Ascending aorta (tissue), 2 donors: ENCODE data around the gene CNTNAP5. TPM values are rescaled to one million over a fixed set of nuclear protein-coding genes. Genes with fewer than 3 reads are reported as not detected.

Source experiments
- DNase-seq, 2 donors: peaks; one replicate each; pipeline ENCODE4 v3.0.0-alpha.2; 2019; ENCODE audit warnings: low spot score in 2 of 2
- H3K27ac ChIP-seq, 2 donors: fragments of 200-600 bp; sonication (generic); one replicate each; pipeline ENCODE4 v1.5.1; 2016 to 2017; ENCODE audit warnings: mild to moderate bottlenecking in 1 of 2
- H3K27me3 ChIP-seq: fragments of 200-600 bp; sonication (generic); one replicate; pipeline ENCODE4 v1.5.1; 2017
- H3K36me3 ChIP-seq, 2 donors: fragments of 200-600 bp; sonication (generic); one replicate each; pipeline ENCODE4 v1.5.1; 2016
- H3K4me1 ChIP-seq, 2 donors: fragments of 200-600 bp; sonication (generic); one replicate each; pipeline ENCODE4 v1.5.1; 2016 to 2017; ENCODE audit warnings: mild to moderate bottlenecking in 1 of 2
- H3K4me3 ChIP-seq, 2 donors: fragments of 200-600 bp; sonication (generic); one replicate each; pipeline ENCODE4 v1.5.1; 2016 to 2017; ENCODE audit warnings: mild to moderate bottlenecking in 1 of 2
- H3K9me3 ChIP-seq, 2 donors: fragments of 200-600 bp; sonication (generic); one replicate each; pipeline ENCODE4 v1.5.1; 2016
- CTCF ChIP-seq, 3 experiments: fragments of 200-600 bp in 2 of 3; fragments of 450-650 bp in 1 of 3; sonication (generic) in 2 of 3; IDR thresholded peaks; one replicate each; pipeline ENCODE4 v1.5.1; 2016 to 2019; ENCODE audit warnings: antibody characterized with exemption in 3 of 3, mild to moderate bottlenecking in 1 of 3, moderate library complexity in 1 of 3
- intact Hi-C: fragments of 100-400 bp; cut with DNase I; formaldehyde crosslinking; loops from one replicate; pipeline ENCODE4 v1.15.1; 2023
- total RNA-seq: library from RNA; depleted of rRNA; stranded (reverse); fragments of >200 nt; gene quantifications from one replicate; pipeline ENCODE4 v1.1.0, GENCODE V29; 2016

The CNTNAP5 gene
- total RNA-seq, 1 donor from 2014 or later: not detected

- Histone ChIP-seq H3K27me3 (no peaks in the 10 kb centered on the region), H3K36me3 (no peaks in the 10 kb centered on the region), H3K4me3 (no peak overlapping the region), H3K27ac (no peak overlapping the region), H3K4me1 (no peaks in the 10 kb centered on the region), H3K9me3 (no peaks in the 10 kb centered on the region)
- intact Hi-C loops: no loop called here
- no peak for TF ChIP-seq CTCF (IDR thresholded peaks at IDR 0.05)
- no peak for DNase-seq
Observed at GRCh38 chr2:124308319-124309062, 283.4 kb downstream of the CNTNAP5 start.

- no peak overlapping the region for H3K4me3 ChIP-seq
- intact Hi-C loops: no loop called here
- H3K27me3 ChIP-seq: no peaks in the 10 kb centered on the region
- H3K4me1 ChIP-seq: no peaks in the 10 kb centered on the region
- no peak overlapping the region for H3K27ac ChIP-seq
- DNase-seq: no peak
- no peaks in the 10 kb centered on the region for H3K9me3 ChIP-seq
- TF ChIP-seq CTCF (IDR thresholded peaks at IDR 0.05): no peak
- H3K36me3 ChIP-seq: no peaks in the 10 kb centered on the region
Observed at GRCh38 chr2:124309563-124310138, 284.6 kb downstream of the CNTNAP5 start.

- no peak for DNase-seq
- no peaks in the 10 kb centered on the region for H3K4me1 ChIP-seq
- H3K9me3 ChIP-seq: no peaks in the 10 kb centered on the region
- H3K4me3 ChIP-seq: no peak overlapping the region
- no peak overlapping the region for H3K27ac ChIP-seq
- no peak for TF ChIP-seq CTCF (IDR thresholded peaks at IDR 0.05)
- H3K36me3 ChIP-seq: no peaks in the 10 kb centered on the region
- H3K27me3 ChIP-seq: no peaks in the 10 kb centered on the region
- intact Hi-C loops: no loop called here
Observed at GRCh38 chr2:124310671-124311070, 285.6 kb downstream of the CNTNAP5 start.

GRCh38 chr2:124314084-124314483, 289.0 kb downstream of the CNTNAP5 start:
- H3K36me3 ChIP-seq: no peaks in the 10 kb centered on the region
- no peaks in the 10 kb centered on the region for H3K4me1 ChIP-seq
- no peak for DNase-seq
- H3K4me3 ChIP-seq: no peak overlapping the region
- no peaks in the 10 kb centered on the region for H3K27me3 ChIP-seq
- H3K27ac ChIP-seq: no peak overlapping the region
- intact Hi-C loops: no loop called here
- TF ChIP-seq CTCF (IDR thresholded peaks at IDR 0.05): no peak
- H3K9me3 ChIP-seq: no peaks in the 10 kb centered on the region

- H3K4me3 ChIP-seq: no peak overlapping the region
- no peak for DNase-seq
- H3K9me3 ChIP-seq: no peaks in the 10 kb centered on the region
- intact Hi-C loops: no loop called here
- no peak for TF ChIP-seq CTCF (IDR thresholded peaks at IDR 0.05)
- H3K36me3 ChIP-seq: no peaks in the 10 kb centered on the region
- no peaks in the 10 kb centered on the region for H3K27me3 ChIP-seq
- H3K27ac ChIP-seq: no peak overlapping the region
- no peaks in the 10 kb centered on the region for H3K4me1 ChIP-seq
Observed at GRCh38 chr2:124315221-124315880, 290.3 kb downstream of the CNTNAP5 start.
